Breast epithelium (tissue), 4 donors: Measurements from ENCODE around the gene ZNF205. TPM values are rescaled to one million over a fixed set of nuclear protein-coding genes. Genes with fewer than 3 reads are reported as not detected.

ENCODE experiments used
- DNase-seq, 2 donors: peaks; one replicate each; pipeline ENCODE4 v3.0.0-alpha.2; 2019; ENCODE audit warnings: low spot score in 2 of 2
- H3K27ac ChIP-seq, 2 donors: fragments of 200-600 bp; sonication (generic) in 1 of 2; one replicate each; pipeline ENCODE4 v1.5.1; 2016 to 2019; ENCODE audit warnings: mild to moderate bottlenecking in 1 of 2
- H3K27me3 ChIP-seq, 2 donors: fragments of 200-600 bp; sonication (generic) in 1 of 2; one replicate each; pipeline versions ENCODE4 v1.5.1 to v1.6.0; 2017 to 2019; ENCODE audit warnings: control low read depth in 1 of 2, mild to moderate bottlenecking in 1 of 2
- H3K36me3 ChIP-seq: fragments of 200-600 bp; one replicate; pipeline ENCODE4 v1.5.1; 2019
- H3K4me1 ChIP-seq, 2 donors: fragments of 200-600 bp; sonication (generic); one replicate each; pipeline ENCODE4 v1.5.1; 2016 to 2019; ENCODE audit warnings: control low read depth in 1 of 2
- H3K4me3 ChIP-seq, 3 donors: fragments of 200-600 bp; sonication (generic); 1 replicate in 2 of 3; 2 replicates in 1 of 3; pipeline ENCODE4 v1.5.1; 2016 to 2019; ENCODE audit warnings: mild to moderate bottlenecking in 3 of 3, moderate library complexity in 2 of 3
- H3K9me3 ChIP-seq, 2 donors: fragments of 200-600 bp; sonication (generic) in 1 of 2; one replicate each; pipeline ENCODE4 v1.5.1; 2016 to 2019; ENCODE audit warnings: control low read depth in 1 of 2
- POLR2A ChIP-seq: fragments of 450-650 bp; IDR thresholded peaks from one replicate; pipeline ENCODE4 v1.6.1; 2016; ENCODE audit warnings: antibody characterized with exemption, mild to moderate bottlenecking, moderate library complexity
- POLR2AphosphoS5 ChIP-seq, 3 donors: sonication (generic); formaldehyde crosslinking; IDR thresholded peaks; one replicate each; pipeline ENCODE4 v1.6.1; 2017; ENCODE audit warnings: antibody characterized with exemption in 3 of 3
- intact Hi-C: fragments of 100-400 bp; cut with DNase I; formaldehyde crosslinking; loops from one replicate; pipeline ENCODE4 v1.15.1; 2023; ENCODE audit warnings: low total_unique reads
- total RNA-seq, 3 donors: library from RNA; depleted of rRNA; stranded (reverse); fragments of >200 nt; gene quantifications; one replicate each; pipeline ENCODE4 v1.1.0, GENCODE V29; 2016
- TF ChIP-seq, protein P1 (sequence below), 3 donors: fragments of 450-650 bp; IDR thresholded peaks; one replicate each; pipeline ENCODE4 v1.5.1; 2016 to 2017; ENCODE audit warnings: antibody characterized with exemption in 3 of 3, mild to moderate bottlenecking in 3 of 3, moderate library complexity in 3 of 3

The ZNF205 gene
- total RNA-seq, 3 donors from 2014 or later, result 12.5 to 18.9 (median 13.4) TPM

DNA sequence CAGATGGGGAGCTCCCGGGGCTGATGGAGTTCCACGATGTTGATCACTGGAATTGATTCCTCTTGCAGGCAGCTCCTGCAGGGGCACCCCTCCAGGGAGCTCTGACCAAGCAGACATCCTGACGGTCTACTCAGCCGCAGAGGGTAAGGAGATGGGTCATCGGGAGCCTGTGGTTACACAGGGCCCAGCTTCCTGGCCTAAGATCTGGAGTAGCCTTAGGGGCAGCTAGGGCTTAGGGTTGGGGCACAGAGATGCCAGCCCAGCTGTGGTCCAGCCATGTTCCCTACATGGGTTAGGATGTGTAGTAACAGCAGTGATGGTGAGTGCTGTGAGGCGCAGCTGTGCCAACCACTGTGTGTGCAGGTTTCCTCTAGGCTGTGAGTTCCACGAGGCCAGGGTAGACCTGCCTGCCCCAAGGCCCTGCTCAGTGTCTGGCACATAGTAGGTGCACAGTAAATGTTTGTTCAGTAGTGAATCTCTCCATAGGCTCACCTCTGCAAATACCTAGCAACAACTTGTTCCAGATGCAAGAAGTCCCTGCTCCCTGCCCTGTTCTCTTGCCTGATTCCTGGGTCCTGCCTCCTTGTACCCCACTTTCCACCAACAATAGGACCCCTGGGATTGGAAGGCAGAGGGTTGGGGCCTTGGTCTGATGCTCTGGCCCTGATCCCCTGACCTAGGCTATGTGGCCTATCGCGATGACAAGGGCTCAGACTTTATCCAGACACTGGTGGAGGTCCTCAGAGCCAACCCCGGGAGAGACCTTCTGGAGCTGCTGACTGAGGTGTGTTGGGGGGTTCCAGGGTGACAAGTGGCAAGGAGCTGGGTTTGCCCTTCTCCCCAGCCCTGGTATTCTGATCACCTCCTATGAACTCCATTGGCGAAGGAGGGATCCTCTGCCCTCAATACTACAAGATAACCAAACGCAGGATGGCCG is 36.1 kb downstream of the ZNF205 start:
- H3K9me3 ChIP-seq, result no peaks in the 10 kb centered on the region
- no peak overlapping the region for H3K27ac ChIP-seq
- H3K4me3 ChIP-seq, result no peak overlapping the region
- intact Hi-C loops, result no loop called here
- no peaks in the 10 kb centered on the region for H3K36me3 ChIP-seq
- DNase-seq, result no peak
- H3K27me3 ChIP-seq, result no peaks in the 10 kb centered on the region
- no peaks in the 10 kb centered on the region for H3K4me1 ChIP-seq
- TF ChIP-seq, protein P1, sequence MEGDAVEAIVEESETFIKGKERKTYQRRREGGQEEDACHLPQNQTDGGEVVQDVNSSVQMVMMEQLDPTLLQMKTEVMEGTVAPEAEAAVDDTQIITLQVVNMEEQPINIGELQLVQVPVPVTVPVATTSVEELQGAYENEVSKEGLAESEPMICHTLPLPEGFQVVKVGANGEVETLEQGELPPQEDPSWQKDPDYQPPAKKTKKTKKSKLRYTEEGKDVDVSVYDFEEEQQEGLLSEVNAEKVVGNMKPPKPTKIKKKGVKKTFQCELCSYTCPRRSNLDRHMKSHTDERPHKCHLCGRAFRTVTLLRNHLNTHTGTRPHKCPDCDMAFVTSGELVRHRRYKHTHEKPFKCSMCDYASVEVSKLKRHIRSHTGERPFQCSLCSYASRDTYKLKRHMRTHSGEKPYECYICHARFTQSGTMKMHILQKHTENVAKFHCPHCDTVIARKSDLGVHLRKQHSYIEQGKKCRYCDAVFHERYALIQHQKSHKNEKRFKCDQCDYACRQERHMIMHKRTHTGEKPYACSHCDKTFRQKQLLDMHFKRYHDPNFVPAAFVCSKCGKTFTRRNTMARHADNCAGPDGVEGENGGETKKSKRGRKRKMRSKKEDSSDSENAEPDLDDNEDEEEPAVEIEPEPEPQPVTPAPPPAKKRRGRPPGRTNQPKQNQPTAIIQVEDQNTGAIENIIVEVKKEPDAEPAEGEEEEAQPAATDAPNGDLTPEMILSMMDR (IDR thresholded peaks at IDR 0.05), result no peak
- TF ChIP-seq POLR2AphosphoS5 (IDR thresholded peaks at IDR 0.05) (no peak), POLR2A (no peak)

DNA sequence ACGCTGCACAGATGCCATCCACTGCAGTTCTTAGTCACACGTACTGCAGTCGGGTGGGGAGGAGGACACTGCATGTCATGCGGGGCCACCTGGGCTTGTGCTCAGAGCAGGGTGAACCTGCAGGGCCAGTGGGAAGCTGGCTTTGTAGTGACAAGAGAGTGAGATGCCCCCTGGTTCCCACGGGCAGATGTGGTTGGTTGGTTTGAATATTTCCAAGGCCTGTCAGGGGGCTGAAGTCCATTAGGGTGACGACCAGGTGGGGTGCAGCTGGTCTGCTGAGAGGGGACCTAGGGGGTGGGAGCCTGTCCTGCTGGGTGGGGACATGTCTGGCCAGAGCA is 36.8 kb downstream of the ZNF205 start:
- Histone ChIP-seq H3K27ac (peak overlapping the region; percentile 82 to 83), H3K36me3 (no peaks in the 10 kb centered on the region), H3K27me3 (no peaks in the 10 kb centered on the region), H3K4me3 (peak overlapping the region in 2 of 3 donors; percentile 53 to 76), H3K4me1 (no peaks in the 10 kb centered on the region), H3K9me3 (no peaks in the 10 kb centered on the region)
- TF ChIP-seq, protein P1 (IDR thresholded peaks at IDR 0.05), result no peak
- TF ChIP-seq POLR2AphosphoS5 (IDR thresholded peaks at IDR 0.05) (no peak), POLR2A (no peak)
- intact Hi-C loops, result no loop called here
- no peak for DNase-seq

DNA sequence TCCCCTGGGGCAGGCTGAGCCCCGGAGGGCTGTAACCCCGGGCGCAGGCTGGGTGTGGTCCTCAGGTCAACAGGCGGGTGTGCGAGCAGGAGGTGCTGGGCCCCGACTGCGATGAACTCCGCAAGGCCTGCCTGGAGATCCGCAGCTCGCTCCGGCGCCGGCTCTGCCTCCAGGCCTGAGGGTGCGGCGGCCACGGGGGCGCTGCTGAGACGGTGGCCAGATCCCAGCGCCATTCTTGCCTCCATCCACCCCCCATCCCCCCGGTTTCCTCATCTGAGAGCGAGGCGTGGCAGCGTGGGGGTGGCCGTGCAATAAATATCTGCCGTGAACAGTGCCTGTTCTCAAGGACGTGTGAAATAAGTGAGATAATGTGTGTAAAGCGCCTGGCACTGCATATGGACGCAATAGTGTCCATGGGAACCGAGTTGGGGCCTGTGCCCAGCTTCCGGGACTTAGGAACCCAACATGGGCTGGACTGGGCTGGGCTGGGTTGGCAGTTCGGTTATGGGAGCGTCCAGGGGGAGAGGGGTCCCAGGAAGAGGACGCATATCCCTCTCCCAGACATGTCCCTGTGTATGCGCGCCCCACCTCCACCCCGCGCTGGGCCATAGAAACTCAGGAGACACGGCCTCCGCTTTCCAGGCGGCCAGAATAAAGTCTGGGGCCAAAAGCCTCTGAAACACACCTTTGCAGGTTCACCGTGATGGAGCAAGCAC is 37.4 kb downstream of the ZNF205 start:
- DNase-seq, result peak in 1 of 2 donors; percentile 45
- intact Hi-C loops, result no loop called here
- peak overlapping the region; percentile 53 to 76 (median 69) for H3K4me3 ChIP-seq
- peak overlapping the region; percentile 82 to 83 for H3K27ac ChIP-seq
- no peaks in the 10 kb centered on the region for H3K9me3 ChIP-seq
- H3K4me1 ChIP-seq, result no peaks in the 10 kb centered on the region
- H3K27me3 ChIP-seq, result no peaks in the 10 kb centered on the region
- TF ChIP-seq POLR2A (no peak), POLR2AphosphoS5 (IDR thresholded peaks at IDR 0.05) (no peak)
- TF ChIP-seq, protein P1 (IDR thresholded peaks at IDR 0.05), result peak in 1 of 3 donors; percentile 9
- no peaks in the 10 kb centered on the region for H3K36me3 ChIP-seq

DNA sequence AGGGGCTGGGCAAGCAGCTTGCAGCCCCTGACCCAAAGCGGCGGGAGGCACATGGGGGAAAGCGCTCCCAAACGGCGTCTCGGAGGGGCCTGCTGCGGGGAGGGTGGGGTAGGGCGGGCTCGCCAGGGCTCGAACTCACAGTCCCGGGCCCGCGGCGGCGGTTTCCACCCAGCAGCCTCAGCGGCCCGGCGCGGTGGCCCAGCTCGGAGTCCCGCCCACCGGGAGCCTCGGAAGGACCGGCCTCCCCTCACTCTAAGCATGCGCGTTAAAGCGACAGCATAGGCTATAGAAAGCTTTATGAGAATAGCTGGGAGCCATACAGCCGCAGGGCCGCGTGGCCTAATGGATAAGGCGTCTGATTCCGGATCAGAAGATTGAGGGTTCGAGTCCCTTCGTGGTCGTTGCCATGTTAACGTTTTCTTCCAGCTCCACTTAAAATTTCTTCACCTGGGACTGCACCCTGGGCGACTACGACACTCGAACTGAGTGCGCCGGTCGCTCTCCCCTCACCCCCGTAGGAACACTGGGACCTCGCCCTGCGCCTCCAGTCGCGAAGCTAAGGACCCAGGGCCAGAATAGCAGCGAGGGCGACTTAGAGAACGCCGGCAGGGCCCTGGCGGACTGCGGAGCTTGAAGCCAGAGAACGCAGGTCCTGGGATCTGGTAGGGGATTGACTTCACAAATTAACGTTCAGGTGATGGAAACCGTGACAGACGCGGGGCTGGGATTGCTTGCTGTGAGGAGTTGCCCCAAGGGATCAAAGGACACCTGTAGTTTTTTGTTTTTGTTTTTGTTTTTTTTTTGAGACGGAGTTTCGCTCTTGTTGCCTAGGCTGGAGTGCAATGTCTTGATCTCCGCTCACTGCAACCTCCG is 38.2 kb downstream of the ZNF205 start:
- peak overlapping the region; percentile 53 to 76 (median 69) for H3K4me3 ChIP-seq
- no peaks in the 10 kb centered on the region for H3K27me3 ChIP-seq
- H3K27ac ChIP-seq, result peak overlapping the region; percentile 82 to 83
- TF ChIP-seq POLR2A (no peak), POLR2AphosphoS5 (IDR thresholded peaks at IDR 0.05) (peak; percentile 77 to 90 (median 77))
- TF ChIP-seq, protein P1 (IDR thresholded peaks at IDR 0.05), result peak in 1 of 3 donors; percentile 7
- DNase-seq, result peak; percentile 95
- no peaks in the 10 kb centered on the region for H3K9me3 ChIP-seq
- intact Hi-C loops, result no loop called here
- H3K36me3 ChIP-seq, result no peaks in the 10 kb centered on the region
- H3K4me1 ChIP-seq, result no peaks in the 10 kb centered on the region
